CD4-positive, alpha-beta T cell treated with Interleukin-4 for 4 hours (primary cell): Measurements from ENCODE around the gene SKIDA1.
"Not testable (repeated sequence)": the region's sequence is repeated elsewhere in the genome, so short reads cannot be mapped to it uniquely, and the experiment has no call there.

Experiments
- DNase-seq: peaks from one replicate; pipeline ENCODE4 v3.0.0-alpha.2; 2020

SKIDA1 gene

GRCh38 chr10:21525367-21526187, at the start of gene SKIDA1:
Gene SKIDA1 (minus strand): TSS chr10:21525682. CDS start chr10:21517822, 7,860 bp downstream.
- peak; percentile 72 for DNase-seq

DNA sequence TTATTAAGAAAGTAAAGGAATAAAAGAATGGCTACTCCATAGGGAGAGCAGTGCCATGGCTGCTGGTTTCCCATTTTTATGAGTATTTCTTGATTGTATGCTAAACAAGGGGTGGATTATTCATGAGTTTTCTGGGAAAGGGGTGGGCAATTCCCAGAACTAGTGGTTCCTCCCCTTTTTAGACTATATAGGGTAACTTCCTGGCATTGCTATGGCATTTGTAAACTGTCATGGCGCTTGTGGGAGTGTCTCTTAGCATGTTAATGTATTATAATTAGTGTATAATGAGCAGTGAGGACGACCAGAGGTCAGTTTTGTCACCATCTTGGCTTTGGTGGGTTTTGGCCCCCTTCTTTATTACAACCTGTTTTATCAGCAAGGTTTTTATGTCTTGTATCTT, 49.0 kb upstream of the SKIDA1 start:
- DNase-seq, result not testable (repeated sequence)

DNA sequence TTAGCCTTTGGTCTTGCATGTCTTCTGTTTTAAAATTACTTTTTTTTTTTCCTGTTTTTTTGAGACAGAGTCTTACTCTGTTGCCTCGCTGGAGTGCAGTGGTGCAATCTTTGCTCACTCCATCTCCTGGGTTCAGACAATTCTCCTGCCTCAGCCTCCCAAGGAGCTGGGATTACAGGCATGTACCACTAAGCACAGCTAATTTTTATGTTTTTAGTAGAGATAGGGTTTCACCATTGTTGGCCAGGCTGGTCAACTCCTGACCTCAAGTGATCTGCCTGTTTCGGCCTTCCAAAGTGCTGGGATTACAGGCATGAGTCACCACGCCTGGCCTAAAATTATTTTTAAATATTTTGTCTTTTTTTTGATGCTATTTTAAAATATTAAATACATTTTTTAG, 47.1 kb upstream of the SKIDA1 start:
- DNase-seq, result no peak

DNA sequence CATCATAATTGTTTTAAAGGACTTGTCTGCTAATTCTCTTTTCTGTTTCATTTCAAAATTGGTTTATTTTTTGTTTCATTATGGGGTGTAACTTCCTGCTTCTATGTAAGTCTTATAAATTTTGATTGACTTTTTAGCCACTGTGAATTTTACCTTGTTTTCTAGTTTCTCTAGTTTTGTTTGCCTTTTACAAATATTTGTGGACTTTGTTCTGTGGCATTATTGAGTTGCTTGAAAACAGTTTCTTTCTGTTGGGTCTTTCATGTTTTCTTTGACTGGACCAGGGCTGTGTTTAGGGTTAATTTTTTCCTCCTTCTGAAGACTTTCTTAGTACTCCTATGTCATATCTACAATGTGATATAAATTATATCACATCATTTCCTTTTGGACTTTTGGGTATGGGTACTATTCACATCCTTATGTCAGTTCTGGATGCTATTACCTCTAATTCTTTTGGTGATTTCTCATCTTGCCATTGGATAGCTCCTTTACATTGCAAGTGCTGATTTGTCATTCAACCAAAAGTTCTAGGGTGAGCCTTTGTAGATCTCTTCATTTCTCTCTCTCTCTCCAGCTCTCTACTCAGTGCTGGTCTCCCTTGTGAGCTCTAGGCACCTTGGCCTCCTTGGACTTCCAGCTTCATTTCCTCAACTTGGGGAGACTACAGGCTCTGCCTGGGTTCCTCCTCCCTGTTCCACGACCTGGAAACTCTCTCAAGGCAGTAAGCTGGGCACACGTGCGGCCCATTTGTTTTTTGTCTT, 45.5 kb upstream of the SKIDA1 start:
- no peak for DNase-seq

DNA sequence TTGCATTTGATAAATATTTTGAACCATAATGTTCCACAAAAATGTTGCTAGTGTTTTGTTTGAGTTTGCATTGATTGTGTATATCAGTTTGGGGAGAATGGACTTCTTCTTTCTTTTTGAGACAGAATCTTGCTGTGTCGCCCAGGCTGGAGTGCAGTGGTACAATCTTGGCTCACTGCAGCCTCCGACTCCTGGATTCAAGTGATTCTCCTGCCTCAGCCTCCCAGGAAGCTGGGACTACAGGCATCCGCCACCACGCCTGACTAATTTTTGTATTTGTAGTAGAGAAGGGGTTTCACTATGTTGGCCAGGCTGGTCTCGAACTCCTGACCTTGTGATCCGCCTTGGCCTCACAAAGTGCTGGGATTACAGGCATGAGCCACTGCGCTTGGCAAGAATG, 33.5 kb upstream of the SKIDA1 start:
- DNase-seq, result not testable (repeated sequence)

- no peak for DNase-seq
Observed at GRCh38 chr10:21556527-21556926, 31.0 kb upstream of the SKIDA1 start.

GRCh38 chr10:21552638-21553037, 27.2 kb upstream of the SKIDA1 start:
- no peak for DNase-seq

GRCh38 chr10:21547246-21547645, 21.8 kb upstream of the SKIDA1 start:
- DNase-seq, result no peak

DNA sequence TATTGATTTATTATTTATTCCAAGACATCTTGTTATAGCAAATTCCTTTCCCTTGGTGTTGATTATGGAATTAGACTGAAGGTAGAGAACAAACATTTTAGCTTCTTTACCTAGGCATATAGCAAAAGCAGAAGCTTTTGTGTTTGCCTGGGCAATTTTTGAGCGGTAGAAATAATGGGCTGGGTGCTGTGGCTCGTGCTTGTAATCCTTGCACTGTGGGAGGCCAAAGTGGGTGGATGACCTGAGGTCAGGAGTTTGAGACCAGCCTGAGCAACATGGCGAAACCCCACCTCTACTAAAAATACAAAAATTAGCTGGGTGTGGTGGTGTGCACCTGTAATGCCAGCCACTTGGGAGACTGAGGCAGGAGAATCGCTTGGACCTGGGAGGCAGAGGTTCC, 15.2 kb upstream of the SKIDA1 start:
- DNase-seq, result not testable (repeated sequence)

GRCh38 chr10:21536874-21537273, 11.4 kb upstream of the SKIDA1 start:
- no peak for DNase-seq

DNA sequence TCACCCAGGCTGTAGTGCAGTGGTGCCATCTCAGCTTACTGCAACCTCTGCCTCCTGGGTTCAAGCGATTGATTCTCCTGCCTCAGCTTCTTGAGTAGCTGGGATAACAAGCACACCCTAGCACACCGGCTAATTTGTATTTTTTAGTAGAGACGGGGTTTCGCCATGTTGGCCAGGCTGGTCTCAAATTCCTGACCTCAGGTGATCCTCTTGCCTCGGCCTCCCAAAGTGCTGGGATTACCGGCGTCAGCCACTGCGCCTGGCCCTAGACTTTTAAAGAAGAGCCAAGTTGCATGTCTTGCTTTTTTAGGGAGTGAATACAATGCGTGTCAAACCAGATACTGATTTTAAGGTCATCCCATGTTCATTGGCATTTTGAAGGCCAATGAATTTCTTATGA, 10.5 kb upstream of the SKIDA1 start:
- DNase-seq, result not testable (repeated sequence)

DNA sequence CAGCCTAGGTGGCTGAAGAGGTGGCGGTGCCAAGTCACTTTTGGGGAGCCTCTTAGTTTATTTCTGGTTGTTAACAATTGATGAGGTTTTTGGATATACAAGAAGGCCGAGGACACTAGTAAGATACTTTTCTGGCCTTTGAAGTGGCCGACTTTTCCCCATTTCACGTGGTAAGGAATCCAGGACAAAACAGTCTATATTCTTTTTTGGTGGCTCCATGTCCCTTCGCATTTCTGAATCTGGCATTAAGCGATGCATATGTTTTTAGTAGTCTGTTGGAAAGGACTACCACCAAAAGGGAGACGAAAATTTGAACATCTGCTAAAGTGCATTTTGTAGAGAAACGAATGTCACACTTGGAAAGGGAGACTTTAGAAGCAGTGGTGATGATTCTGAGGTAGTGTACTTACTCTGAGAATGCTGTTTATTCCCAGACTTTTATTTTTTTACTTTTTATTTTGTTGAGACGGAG, 10.0 kb upstream of the SKIDA1 start:
- DNase-seq, result no peak

- DNase-seq, result peak; percentile 41
Observed at GRCh38 chr10:21534604-21535493, 9.4 kb upstream of the SKIDA1 start.

DNA sequence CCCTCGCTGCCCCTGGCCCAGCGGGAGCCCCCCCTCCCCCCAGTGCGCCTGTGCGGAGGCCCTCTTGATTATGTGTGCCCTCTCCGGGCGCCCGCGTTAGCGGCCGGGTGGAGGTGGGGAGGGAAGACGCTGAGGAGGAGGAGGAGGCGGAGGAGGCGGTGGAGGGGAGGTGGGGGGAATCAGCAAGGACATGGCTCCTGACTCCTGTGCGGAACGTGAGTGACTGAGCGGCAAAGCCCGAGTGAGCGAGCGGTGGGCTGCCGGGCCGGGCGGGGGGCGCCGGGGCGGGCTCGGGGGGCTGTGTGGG, 8.8 kb upstream of the SKIDA1 start:
- no peak for DNase-seq

DNA sequence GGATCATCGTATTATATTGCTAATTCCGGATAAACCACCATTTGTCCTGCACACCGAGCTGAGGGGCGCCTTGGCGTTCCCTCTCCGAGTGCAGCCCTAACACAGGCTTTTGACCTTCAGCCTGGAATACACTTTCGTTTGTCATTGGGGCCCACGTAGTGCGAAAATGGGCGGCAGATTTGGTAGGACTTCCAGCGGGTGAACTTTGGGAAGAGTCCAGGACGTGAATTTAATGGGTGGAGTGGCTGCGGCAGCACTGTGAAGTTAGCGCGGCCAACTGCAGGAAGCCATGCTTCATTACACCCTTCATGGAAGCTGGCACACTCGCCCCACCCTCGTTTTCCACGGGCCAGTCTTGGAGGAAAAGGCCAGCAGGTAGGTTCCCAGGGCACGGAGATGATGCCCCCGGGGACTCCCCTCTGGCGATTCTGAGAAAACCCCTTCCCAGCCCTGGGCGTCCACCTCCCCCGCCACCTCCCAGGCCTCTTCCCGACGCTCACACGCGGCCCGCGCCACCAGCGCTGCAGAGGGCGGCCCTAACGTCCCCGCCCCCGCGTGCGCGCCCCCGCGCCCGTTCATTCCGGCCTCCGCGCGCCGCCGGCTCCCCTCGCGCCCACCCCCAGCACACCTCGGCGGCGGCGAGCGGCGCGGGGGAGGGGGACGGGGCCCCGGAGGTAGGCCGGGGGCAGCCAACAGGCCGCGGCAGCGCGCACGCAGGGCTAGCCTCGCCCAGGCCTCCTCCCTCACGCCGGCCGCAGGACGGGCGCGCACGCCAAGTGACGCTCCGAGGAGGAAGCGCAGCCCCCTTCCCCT, 8.2 kb upstream of the SKIDA1 start, which contains the start of gene MLLT10:
Gene MLLT10 (plus strand): TSS at position 766 of the 813 bp plus-strand sequence. CDS start 413 bp downstream, outside the sequence.
- peak; percentile 94 for DNase-seq

DNA sequence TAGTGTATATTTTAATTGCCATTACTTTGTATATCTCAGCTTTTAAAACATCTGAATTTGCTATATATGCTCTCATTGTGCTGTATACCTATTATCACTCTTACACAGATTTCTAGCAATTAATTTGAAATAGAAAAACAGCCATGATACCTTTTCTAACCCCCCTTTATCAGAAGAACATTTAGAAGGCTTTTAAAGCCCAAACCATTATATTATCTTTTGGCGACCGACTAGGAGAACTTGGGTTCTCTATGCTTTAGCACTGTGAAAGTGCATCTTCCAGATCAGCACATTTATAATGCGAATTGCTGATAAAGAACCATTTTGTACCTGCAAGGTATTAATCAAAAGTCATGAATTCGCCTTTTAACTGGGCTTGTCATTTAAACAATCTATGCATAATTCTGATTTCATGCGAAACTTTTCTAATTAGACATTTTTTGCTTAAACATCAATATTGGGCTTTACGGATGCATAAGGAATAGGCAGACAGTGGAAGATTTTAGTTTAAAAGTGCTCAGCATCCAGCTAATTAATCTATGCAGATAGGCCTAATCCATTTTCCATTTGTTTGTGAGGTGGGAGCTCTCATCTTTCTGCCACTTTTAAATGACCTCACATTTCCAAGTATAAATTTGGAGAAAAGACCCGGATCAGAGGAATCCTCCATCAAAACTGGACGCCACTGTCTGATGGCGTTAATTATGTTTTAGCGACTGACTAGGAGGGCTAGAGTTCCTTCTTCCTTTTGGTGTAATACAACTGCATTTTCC, 7.4 kb upstream of the SKIDA1 start:
- DNase-seq, result no peak

DNA sequence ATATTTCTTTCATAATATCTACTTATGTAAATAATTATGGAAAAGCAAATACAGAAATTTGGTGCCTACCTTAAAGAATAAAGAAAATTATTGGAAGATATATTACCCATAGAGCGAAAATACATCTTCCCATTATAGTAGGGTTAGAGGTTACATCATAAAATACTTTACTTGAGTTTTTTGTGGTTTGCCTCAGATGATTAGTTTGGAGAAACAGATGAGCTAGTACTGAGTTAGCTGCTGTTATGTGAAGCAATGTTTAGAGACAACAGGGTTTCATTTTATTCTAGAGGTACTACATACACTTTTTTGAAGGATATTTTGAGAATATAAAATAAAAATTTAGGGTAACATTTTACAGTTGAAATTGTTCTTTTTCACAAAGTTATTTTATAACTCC, 5.7 kb upstream of the SKIDA1 start:
- DNase-seq, result no peak

GRCh38 chr10:21530641-21531040, 5.2 kb upstream of the SKIDA1 start:
- no peak for DNase-seq

DNA sequence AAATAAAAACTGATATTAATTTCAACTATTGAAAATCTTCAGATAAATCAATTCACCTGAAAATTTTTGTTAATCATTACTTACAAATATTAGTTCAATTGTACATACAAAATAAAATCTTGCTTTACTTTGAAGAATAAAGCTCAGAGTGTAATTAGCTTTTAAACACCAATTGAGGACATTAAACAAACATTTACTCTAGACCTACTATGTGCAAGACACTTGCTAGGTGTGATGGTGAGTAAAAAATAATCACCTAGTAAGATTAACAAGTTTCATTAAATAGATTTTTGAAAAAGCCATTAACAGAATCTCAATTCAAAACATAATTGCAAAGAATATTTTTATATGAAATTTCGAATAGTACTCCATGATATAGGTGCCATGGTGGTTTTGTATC, 4.7 kb upstream of the SKIDA1 start:
- DNase-seq, result no peak

- no peak for DNase-seq
Observed at GRCh38 chr10:21529032-21529910, 3.8 kb upstream of the SKIDA1 start.
